ENCODE data around the gene TGM4. TPM values are rescaled to one million over a fixed set of nuclear protein-coding genes. Genes with fewer than 3 reads are reported as not detected.

TGM4 gene
- total and polyA plus RNA-seq, 2 donors (not counting 1 experiment from before 2014, with no cell fraction given) = not detected

- Mint-ChIP-seq H3K9me3 (ENCODE audit: insufficient read depth) (no peaks in the 10 kb centered on the region), H3K27ac (no peak overlapping the region), H3K4me1 (peaks cover 2% of the 10 kb centered on the region), H3K4me3 (no peak overlapping the region), H3K27me3 (no peaks in the 10 kb centered on the region)
- ChIA-PET POLR2A (no interaction called here), CTCF (interaction anchor here (2.1 kb wide), 1 partner anchor 12 kb away, joined by 6 read pairs; no protein-coding TSS in a partner anchor)
- no peak overlapping the region for H2AFZ ChIP-seq (ENCODE audit: insufficient read depth, low read depth, low read length, poor library complexity, severe bottlenecking)
- no peaks in the 10 kb centered on the region for H4K20me1 ChIP-seq (ENCODE audit: control insufficient read depth, insufficient read depth, low read length, poor library complexity, severe bottlenecking)
- intact Hi-C loops (cut with micrococcal nuclease) = no loop called here
- H3K36me3 ChIP-seq (replicated peaks in 1 of 2; ENCODE audit: control extremely low read depth in 1 of 2, control insufficient read depth in 1 of 2, extremely low read depth in 1 of 2, insufficient read depth in 2 of 2, low read length in 1 of 2) = peaks cover 1 to 61% of the 10 kb centered on the region in 2 experiments
- WGBS (ENCODE audit: insufficient coverage) = 98% methylated on average over 4 of the region's 10 CpGs
- no peak overlapping the region for H3K9ac ChIP-seq (ENCODE audit: low read length)
- no peak for ATAC-seq (ENCODE audit: low read depth)
- TF ChIP-seq EZH2 (IDR thresholded peaks at IDR 0.05; ENCODE audit: borderline replicate concordance, insufficient read depth, low read depth, low read length, poor library complexity, severe bottlenecking) (no peak), CTCF (IDR thresholded peaks at IDR 0.05) (no peak)
- H3K27ac ChIP-seq (ENCODE audit: low read length in 2 of 2) = no peak overlapping the region
- H3K4me1 ChIP-seq (ENCODE audit: control insufficient read depth in 2 of 2, insufficient read depth in 2 of 2, low read length in 2 of 2) = no peaks in the 10 kb centered on the region
- H3K4me2 ChIP-seq (replicated peaks; ENCODE audit: low read depth, low read length, poor library complexity, severe bottlenecking) = no peak overlapping the region
- peaks cover 0 to 2% (median 0%) of the 10 kb centered on the region in 3 donors for H3K9me3 ChIP-seq (ENCODE audit: control extremely low read depth in 1 of 3, control insufficient read depth in 2 of 3, insufficient read depth in 1 of 3, low read length in 2 of 3)
- H3K4me3 ChIP-seq (ENCODE audit: control extremely low read depth in 1 of 5, extremely low read depth in 1 of 5, insufficient read depth in 1 of 5, low read depth in 2 of 5, low read length in 4 of 5) = no peak overlapping the region
- no peak for DNase-seq
- H3K79me2 ChIP-seq (ENCODE audit: control insufficient read depth, insufficient read depth, low read length) = no peaks in the 10 kb centered on the region
- H3K27me3 ChIP-seq (replicated peaks in 1 of 4; ENCODE audit: control extremely low read depth in 1 of 4, control insufficient read depth in 3 of 4, insufficient read depth in 4 of 4, low read length in 3 of 4) = no peaks in the 10 kb centered on the region
These were observed 51.8 kb downstream of the TGM4 start for GRCh38 chr3:44926172-44926571.

- ChIA-PET POLR2A (no interaction called here), CTCF (interaction anchor here (2.1 kb wide), 1 partner anchor 12 kb away, joined by 6 read pairs; no protein-coding TSS in a partner anchor)
- Histone ChIP-seq H2AFZ (ENCODE audit: insufficient read depth, low read depth, low read length, poor library complexity, severe bottlenecking) (no peak overlapping the region), H3K9me3 (ENCODE audit: control extremely low read depth in 1 of 3, control insufficient read depth in 2 of 3, insufficient read depth in 1 of 3, low read length in 2 of 3) (peaks cover 0 to 2% (median 0%) of the 10 kb centered on the region in 3 donors), H3K9ac (ENCODE audit: low read length) (no peak overlapping the region), H3K4me1 (ENCODE audit: control insufficient read depth in 2 of 2, insufficient read depth in 2 of 2, low read length in 2 of 2) (no peaks in the 10 kb centered on the region), H3K4me2 (replicated peaks; ENCODE audit: low read depth, low read length, poor library complexity, severe bottlenecking) (no peak overlapping the region), H3K36me3 (replicated peaks in 1 of 2; ENCODE audit: control extremely low read depth in 1 of 2, control insufficient read depth in 1 of 2, extremely low read depth in 1 of 2, insufficient read depth in 2 of 2, low read length in 1 of 2) (peaks cover 1 to 64% of the 10 kb centered on the region in 2 experiments), H4K20me1 (ENCODE audit: control insufficient read depth, insufficient read depth, low read length, poor library complexity, severe bottlenecking) (no peaks in the 10 kb centered on the region), H3K27ac (ENCODE audit: low read length in 2 of 2) (no peak overlapping the region), H3K79me2 (ENCODE audit: control insufficient read depth, insufficient read depth, low read length) (no peaks in the 10 kb centered on the region), H3K27me3 (replicated peaks in 1 of 4; ENCODE audit: control extremely low read depth in 1 of 4, control insufficient read depth in 3 of 4, insufficient read depth in 4 of 4, low read length in 3 of 4) (no peaks in the 10 kb centered on the region), H3K4me3 (ENCODE audit: control extremely low read depth in 1 of 5, extremely low read depth in 1 of 5, insufficient read depth in 1 of 5, low read depth in 2 of 5, low read length in 4 of 5) (no peak overlapping the region)
- WGBS (ENCODE audit: insufficient coverage) = 96% methylated on average over 7 of the region's 7 CpGs
- peaks cover 2% of the 10 kb centered on the region for H3K4me1 Mint-ChIP-seq
- no peaks in the 10 kb centered on the region for H3K27me3 Mint-ChIP-seq
- no peak overlapping the region for H3K27ac Mint-ChIP-seq
- H3K9me3 Mint-ChIP-seq (ENCODE audit: insufficient read depth) = no peaks in the 10 kb centered on the region
- no peak for TF ChIP-seq EZH2 (IDR thresholded peaks at IDR 0.05; ENCODE audit: borderline replicate concordance, insufficient read depth, low read depth, low read length, poor library complexity, severe bottlenecking)
- TF ChIP-seq CTCF (IDR thresholded peaks at IDR 0.05) = no peak
- no peak for ATAC-seq (ENCODE audit: low read depth)
- DNase-seq = no peak
- intact Hi-C loops (cut with micrococcal nuclease) = no loop called here
- no peak overlapping the region for H3K4me3 Mint-ChIP-seq
These were observed 52.5 kb downstream of the TGM4 start for GRCh38 chr3:44926921-44927320.
